ENCODE data around the gene TUBA1A.
"Not testable (repeated sequence)": the region's sequence is repeated elsewhere in the genome, so short reads cannot be mapped to it uniquely, and the experiment has no call there.

TUBA1A gene

GRCh38 chr12:49183214-49183950 lies 5.5 kb downstream of the TUBA1A start:
- peaks cover 36% of the 10 kb centered on the region for H3K36me3 ChIP-seq
- not testable (repeated sequence) for H3K27me3 ChIP-seq; DNase-seq; H3K9me3 ChIP-seq; H3K4me3 ChIP-seq (ENCODE audit: low read depth, low read length); H3K4me1 ChIP-seq

GRCh38 chr12:49174218-49174617 lies 14.7 kb downstream of the TUBA1A start:
- no peaks in the 10 kb centered on the region for H3K4me1 ChIP-seq
- H3K36me3 ChIP-seq: no peaks in the 10 kb centered on the region
- no peak overlapping the region for H3K4me3 ChIP-seq (ENCODE audit: low read depth, low read length)
- no peak for DNase-seq
- H3K9me3 ChIP-seq: no peaks in the 10 kb centered on the region; the same call in 1 of the 2 replicates
- H3K27me3 ChIP-seq: no peaks in the 10 kb centered on the region
- TF ChIP-seq CTCF (IDR thresholded peaks at IDR 0.05; ENCODE audit: low read depth, low read length): no peak

GRCh38 chr12:49170924-49171323 lies 18.0 kb downstream of the TUBA1A start:
- DNase-seq: no peak
- Histone ChIP-seq H3K36me3 (no peaks in the 10 kb centered on the region), H3K4me3 (ENCODE audit: low read depth, low read length) (no peak overlapping the region), H3K27me3 (no peaks in the 10 kb centered on the region; the same call in 1 of the 2 replicates), H3K9me3 (no peaks in the 10 kb centered on the region), H3K4me1 (no peaks in the 10 kb centered on the region)
- no peak for TF ChIP-seq CTCF (IDR thresholded peaks at IDR 0.05; ENCODE audit: low read depth, low read length)

- H3K9me3 ChIP-seq: no peaks in the 10 kb centered on the region; the same call in 1 of the 2 replicates
- H3K4me1 ChIP-seq: no peaks in the 10 kb centered on the region; the same call in none of the 2 replicates
- no peaks in the 10 kb centered on the region for H3K36me3 ChIP-seq
- no peak overlapping the region for H3K4me3 ChIP-seq (ENCODE audit: low read depth, low read length)
- no peaks in the 10 kb centered on the region; the same call in 1 of the 2 replicates for H3K27me3 ChIP-seq
- no peak for TF ChIP-seq CTCF (IDR thresholded peaks at IDR 0.05; ENCODE audit: low read depth, low read length)
- DNase-seq: no peak
Measured at GRCh38 chr12:49165114-49165513, 23.8 kb downstream of the TUBA1A start.

GRCh38 chr12:49161901-49162300 lies 27.0 kb downstream of the TUBA1A start:
- not testable (repeated sequence) for H3K4me3 ChIP-seq (ENCODE audit: low read depth, low read length); H3K36me3 ChIP-seq; H3K27me3 ChIP-seq; H3K9me3 ChIP-seq; H3K4me1 ChIP-seq; DNase-seq

- H3K36me3 ChIP-seq: no peaks in the 10 kb centered on the region
- DNase-seq: no peak
- no peak for TF ChIP-seq CTCF (IDR thresholded peaks at IDR 0.05; ENCODE audit: low read depth, low read length)
- H3K9me3 ChIP-seq: no peaks in the 10 kb centered on the region; the same call in 1 of the 2 replicates
- H3K27me3 ChIP-seq: no peaks in the 10 kb centered on the region
- H3K4me1 ChIP-seq: no peaks in the 10 kb centered on the region; the same call in none of the 2 replicates
- no peak overlapping the region for H3K4me3 ChIP-seq (ENCODE audit: low read depth, low read length)
Measured at GRCh38 chr12:49161092-49161795, 27.6 kb downstream of the TUBA1A start.

- DNase-seq: no peak
- no peaks in the 10 kb centered on the region; the same call in 1 of the 2 replicates for H3K9me3 ChIP-seq
- TF ChIP-seq CTCF (IDR thresholded peaks at IDR 0.05; ENCODE audit: low read depth, low read length): no peak
- no peaks in the 10 kb centered on the region; the same call in none of the 2 replicates for H3K4me1 ChIP-seq
- no peaks in the 10 kb centered on the region for H3K27me3 ChIP-seq
- no peaks in the 10 kb centered on the region for H3K36me3 ChIP-seq
- H3K4me3 ChIP-seq (ENCODE audit: low read depth, low read length): no peak overlapping the region
Measured at GRCh38 chr12:49160399-49160798, 28.5 kb downstream of the TUBA1A start.
